Keratinocyte (primary cell): ENCODE results near the gene GALP. TPM values are rescaled to one million over a fixed set of nuclear protein-coding genes. Genes with fewer than 3 reads are reported as not detected.

Source experiments
- DNase-seq: peaks from one replicate; pipeline ENCODE4 v3.0.0-alpha.2; 2011; ENCODE audit warnings: low read depth, missing footprints, low spot score
- FAIRE-seq: peaks from 2 replicates; lab custom pipeline; 2011; peaks lifted over from hg19 to GRCh38; lab: Jason Lieb, UNC
- H2AFZ ChIP-seq: 2 replicates; pipeline ENCODE4 v1.6.0; 2012; ENCODE audit warnings: low read length, control low read depth, inconsistent platforms; ENCODE audit not compliant: control insufficient read depth
- H3K27ac ChIP-seq: 2 replicates; pipeline ENCODE4 v1.5.1; 2011; ENCODE audit warnings: low read length; ENCODE audit not compliant: control insufficient read depth, insufficient read depth
- H3K27me3 ChIP-seq: 3 replicates; pipeline ENCODE4 v1.6.0; 2011; ENCODE audit warnings: low read length; ENCODE audit not compliant: control insufficient read depth, insufficient read depth; ENCODE audit errors: extremely low read depth
- H3K36me3 ChIP-seq, 2 experiments: 2 replicates in 1 of 2; 3 replicates in 1 of 2; pipeline ENCODE4 v1.5.1; 2011; ENCODE audit warnings: low read length in 2 of 2, mild to moderate bottlenecking in 1 of 2; ENCODE audit not compliant: control insufficient read depth in 2 of 2, insufficient read depth in 2 of 2; ENCODE audit errors: extremely low read depth in 1 of 2
- H3K4me1 ChIP-seq: 3 replicates; pipeline ENCODE4 v1.5.1; 2011; ENCODE audit warnings: low read length; ENCODE audit not compliant: control insufficient read depth, insufficient read depth; ENCODE audit errors: extremely low read depth
- H3K4me2 ChIP-seq: 3 replicates; pipeline ENCODE4 v1.6.0; 2011; ENCODE audit warnings: low read depth, low read length; ENCODE audit not compliant: control insufficient read depth, insufficient read depth; ENCODE audit errors: extremely low read depth
- H3K4me3 ChIP-seq, 3 experiments: fragments of 200-600 bp in 1 of 3; sonication (generic) in 1 of 3; 2 replicates in 2 of 3; 3 replicates in 1 of 3; pipeline ENCODE4 v1.5.1; 2011 to 2016; ENCODE audit warnings: low read length in 3 of 3, mild to moderate bottlenecking in 3 of 3, control low read depth in 2 of 3, inconsistent platforms in 1 of 3, low read depth in 1 of 3, mixed read lengths in 1 of 3, mixed run types in 1 of 3, moderate library complexity in 1 of 3; ENCODE audit not compliant: control insufficient read depth in 2 of 3, insufficient read depth in 2 of 3; ENCODE audit errors: extremely low read depth in 1 of 3
- H3K79me2 ChIP-seq: 2 replicates; pipeline ENCODE4 v1.6.0; 2012; ENCODE audit warnings: low read length; ENCODE audit not compliant: control insufficient read depth, insufficient read depth
- H3K9ac ChIP-seq: 3 replicates; pipeline ENCODE4 v1.6.0; 2011; ENCODE audit warnings: low read length; ENCODE audit not compliant: control insufficient read depth, insufficient read depth; ENCODE audit errors: extremely low read depth
- H3K9me1 ChIP-seq: 3 replicates; pipeline ENCODE4 v1.6.0; 2011; ENCODE audit warnings: low read length; ENCODE audit not compliant: control insufficient read depth, insufficient read depth; ENCODE audit errors: extremely low read depth
- H3K9me3 ChIP-seq: 2 replicates; pipeline ENCODE4 v1.5.1; 2012; ENCODE audit warnings: low read depth, low read length; ENCODE audit not compliant: control insufficient read depth
- H4K20me1 ChIP-seq: 3 replicates; pipeline ENCODE4 v1.6.0; 2011; ENCODE audit warnings: low read length; ENCODE audit not compliant: control insufficient read depth, insufficient read depth; ENCODE audit errors: extremely low read depth
- CTCF ChIP-seq, 3 experiments: IDR thresholded peaks in 1 of 3; conservative IDR thresholded peaks in 1 of 3; optimal IDR thresholded peaks in 1 of 3; 2 replicates in 2 of 3; 3 replicates in 1 of 3; pipeline versions ENCODE3 to v1.5.1; 2011; ENCODE audit warnings: low read length in 3 of 3, mild to moderate bottlenecking in 3 of 3, moderate library complexity in 2 of 3, control low read depth in 1 of 3, inconsistent platforms in 1 of 3; ENCODE audit not compliant: insufficient read depth in 2 of 3; ENCODE audit errors: extremely low read depth in 1 of 3
- EZH2 ChIP-seq: IDR thresholded peaks from one replicate; pipeline ENCODE4 v1.6.1; 2012; ENCODE audit warnings: inconsistent platforms, mild to moderate bottlenecking, low read length, moderate library complexity
- dilution Hi-C: fragments of 300-500 bp; cut with MboI; formaldehyde crosslinking; loops from one replicate; pipeline ENCODE4 v1.7.0; 2020; ENCODE audit warnings: low sequenced_read_pairs; ENCODE audit not compliant: extremely low pct_ligation_motif_present
- polyA plus RNA-seq, 5 experiments: library from polyadenylated mRNA; depleted of rRNA in 3 of 5; stranded (reverse) in 3 of 5; stranded (forward) in 1 of 5; unstranded in 1 of 5; fragments of >200 nt; gene quantifications; 1 replicate in 1 of 5; 2 replicates in 3 of 5; 3 replicates in 1 of 5; pipeline versions ENCODE4 v1.2.1 to v1.2.3, GENCODE V29; 2011 to 2012; ENCODE audit warnings: missing spikeins in 2 of 5, low read depth in 1 of 5, low replicate concordance in 1 of 5

Gene GALP
- polyA plus RNA-seq, 1 donor (not counting 4 experiments of a cell fraction or from before 2014, with no cell fraction given): not detected

GRCh38 chr19:56152644-56153043 lies 23.2 kb upstream of the GALP start:
- Histone ChIP-seq H2AFZ (no peak overlapping the region), H3K9me1 (no peaks in the 10 kb centered on the region), H3K4me3 (no peak overlapping the region), H4K20me1 (peaks cover 2% of the 10 kb centered on the region), H3K36me3 (peaks cover 6 to 8% of the 10 kb centered on the region in 2 experiments), H3K27ac (no peak overlapping the region), H3K9me3 (no peaks in the 10 kb centered on the region), H3K4me1 (no peaks in the 10 kb centered on the region), H3K27me3 (no peaks in the 10 kb centered on the region), H3K4me2 (no peak overlapping the region), H3K9ac (no peak overlapping the region), H3K79me2 (peaks cover 9% of the 10 kb centered on the region)
- TF ChIP-seq EZH2 (no peak), CTCF (optimal IDR thresholded peaks at IDR 0.05 in 1 of 3, IDR thresholded peaks at IDR 0.05 in 1 of 3, conservative IDR thresholded peaks at IDR 0.05 in 1 of 3; ENCODE audit: extremely low read depth in 1 of 3, insufficient read depth in 2 of 3, low read length in 3 of 3) (no peak)
- DNase-seq: no peak
- no peak for FAIRE-seq
- dilution Hi-C loops: no loop called here

GRCh38 chr19:56153507-56153906 lies 22.3 kb upstream of the GALP start:
- no peak for FAIRE-seq
- no peak for DNase-seq
- dilution Hi-C loops: no loop called here
- Histone ChIP-seq H3K4me1 (no peaks in the 10 kb centered on the region), H3K9me1 (no peaks in the 10 kb centered on the region), H2AFZ (no peak overlapping the region), H4K20me1 (peaks cover 2% of the 10 kb centered on the region), H3K4me3 (no peak overlapping the region), H3K27me3 (no peaks in the 10 kb centered on the region), H3K36me3 (peaks cover 7 to 8% of the 10 kb centered on the region in 2 experiments), H3K9ac (no peak overlapping the region), H3K9me3 (no peaks in the 10 kb centered on the region), H3K79me2 (peaks cover 9% of the 10 kb centered on the region), H3K4me2 (no peak overlapping the region), H3K27ac (no peak overlapping the region)
- TF ChIP-seq EZH2 (no peak), CTCF (optimal IDR thresholded peaks at IDR 0.05 in 1 of 3, IDR thresholded peaks at IDR 0.05 in 1 of 3, conservative IDR thresholded peaks at IDR 0.05 in 1 of 3; ENCODE audit: extremely low read depth in 1 of 3, insufficient read depth in 2 of 3, low read length in 3 of 3) (no peak)
